HG03378 (cell line): ENCODE data around the gene CPN2.

Experiments used
- ATAC-seq: cut with Tn5 transposase; IDR thresholded peaks from one replicate; pipeline ENCODE4 v1.9.1; 2021; ENCODE audit warnings: mild to moderate bottlenecking, moderate library complexity; ENCODE audit not compliant: unreplicated experiment

Gene CPN2

GRCh38 chr3:194354315-194354714 lies 3.2 kb upstream of the CPN2 start:
- no peak for ATAC-seq

- ATAC-seq: no peak
Measured at GRCh38 chr3:194352667-194353246, 1.6 kb upstream of the CPN2 start.

- no peak for ATAC-seq
Measured at GRCh38 chr3:194351952-194352536, 916 bp upstream of the CPN2 start.

GRCh38 chr3:194350726-194351071 lies 429 bp downstream of the CPN2 start:
- ATAC-seq: no peak

- no peak for ATAC-seq
Measured at GRCh38 chr3:194348354-194348753, 2.8 kb downstream of the CPN2 start.

GRCh38 chr3:194346621-194347020 lies 4.5 kb downstream of the CPN2 start:
- no peak for ATAC-seq

GRCh38 chr3:194346035-194346434 lies 5.1 kb downstream of the CPN2 start:
- no peak for ATAC-seq

- ATAC-seq: no peak
Measured at GRCh38 chr3:194344012-194344411, 7.1 kb downstream of the CPN2 start.

GRCh38 chr3:194343561-194343893 lies 7.6 kb downstream of the CPN2 start:
- ATAC-seq: no peak

- ATAC-seq: no peak
Measured at GRCh38 chr3:194342861-194343560, 8.1 kb downstream of the CPN2 start.

- no peak for ATAC-seq
Measured at GRCh38 chr3:194340757-194341400, 10.2 kb downstream of the CPN2 start.

- no peak for ATAC-seq
Measured at GRCh38 chr3:194339840-194340239, 11.3 kb downstream of the CPN2 start.

- ATAC-seq: no peak
Measured at GRCh38 chr3:194339356-194339755, 11.8 kb downstream of the CPN2 start.

GRCh38 chr3:194337965-194338753 lies 13.0 kb downstream of the CPN2 start:
- no peak for ATAC-seq

- no peak for ATAC-seq
Measured at GRCh38 chr3:194336601-194337355, 14.3 kb downstream of the CPN2 start.

GRCh38 chr3:194333981-194334320 lies 17.2 kb downstream of the CPN2 start:
- ATAC-seq: no peak

GRCh38 chr3:194333212-194333980 lies 17.7 kb downstream of the CPN2 start:
- peak; percentile 75 for ATAC-seq

GRCh38 chr3:194332858-194333211 lies 18.3 kb downstream of the CPN2 start:
- ATAC-seq: no peak

GRCh38 chr3:194330579-194330978 lies 20.5 kb downstream of the CPN2 start:
- no peak for ATAC-seq

- no peak for ATAC-seq
Measured at GRCh38 chr3:194330160-194330559, 21.0 kb downstream of the CPN2 start.
